SHP77 (cell line): ENCODE measurements around the gene DOHH.

Source experiments
- DNase-seq, 2 experiments: peaks; one replicate each; lab custom pipeline; 2025; lab: John Stamatoyannopoulos, UW

DOHH gene

DNA sequence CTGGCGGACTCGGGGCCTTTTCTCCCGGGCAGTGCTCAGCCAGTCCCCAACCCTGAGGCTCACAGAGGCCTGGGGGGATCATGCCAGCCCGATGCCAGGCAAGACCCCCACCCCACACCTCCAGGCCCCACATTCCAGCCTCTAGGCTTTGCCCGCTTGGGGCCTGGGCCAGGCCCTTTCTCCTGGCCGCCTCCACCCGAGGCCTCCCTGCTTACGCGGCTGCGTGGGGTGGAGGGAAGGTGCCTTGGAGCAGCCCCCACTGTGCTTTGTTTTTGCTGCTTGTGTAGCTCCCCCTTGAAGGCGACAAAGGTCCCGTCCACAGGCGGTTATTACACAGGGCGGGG, 58.5 kb downstream of the DOHH start:
- DNase-seq, result no peak

DNA sequence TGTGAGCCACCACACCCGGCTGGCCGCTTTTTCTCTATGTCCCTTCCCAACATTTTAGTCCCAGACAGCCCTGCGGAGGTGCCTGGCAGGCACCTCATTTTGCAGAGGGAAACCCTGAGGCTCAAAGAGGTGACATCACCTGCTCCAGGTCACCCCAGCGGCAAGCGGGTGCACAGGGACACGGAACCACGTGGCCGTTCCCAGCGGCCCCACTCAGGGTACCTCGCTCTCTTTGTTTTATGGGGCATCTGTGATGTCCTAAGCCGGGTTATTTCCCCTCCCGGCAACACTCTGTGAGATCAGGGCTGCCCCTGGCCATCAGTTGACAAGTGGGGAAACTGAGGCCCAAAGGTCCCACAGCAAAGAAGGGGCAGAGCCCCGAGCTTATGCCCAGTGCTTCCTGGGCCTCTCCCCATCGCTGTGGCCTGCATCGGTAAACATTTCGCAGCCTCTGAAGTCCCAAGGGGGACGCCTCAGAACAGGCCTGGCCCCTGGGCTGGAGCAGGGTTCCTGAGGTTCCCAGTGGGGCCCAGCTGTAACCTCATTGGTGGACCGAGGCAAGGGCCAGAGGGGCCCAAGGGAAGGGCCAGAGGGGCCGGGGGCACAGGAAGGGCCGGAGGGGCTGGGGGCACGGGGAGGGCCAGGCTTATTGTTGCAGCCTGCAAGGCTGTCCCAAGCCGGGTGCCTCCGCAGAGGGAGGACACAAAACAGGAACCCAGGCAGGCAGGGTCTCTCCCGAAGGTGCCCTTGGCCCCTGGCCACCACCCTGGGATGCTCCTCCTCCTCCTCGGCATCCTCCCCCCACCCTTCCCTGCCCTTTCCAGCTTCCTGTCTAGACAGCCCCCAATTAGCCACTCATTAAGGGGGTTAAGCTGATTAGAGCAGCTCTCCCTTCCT, 59.1 kb downstream of the DOHH start:
- no peak for DNase-seq
